H9 (cell line): Measurements from ENCODE around the gene GPR37L1. TPM values are rescaled to one million over a fixed set of nuclear protein-coding genes. Genes with fewer than 3 reads are reported as not detected.

Experiments
- DNase-seq: peaks from one replicate; pipeline ENCODE4 v3.0.0-alpha.2; 2017
- H2AFZ ChIP-seq: one replicate; pipeline ENCODE4 v1.6.1; 2013; ENCODE audit warnings: mild to moderate bottlenecking, low read length, control low read depth, moderate library complexity
- H2AK5ac ChIP-seq: 2 replicates; pipeline ENCODE4 v1.6.1; 2013; ENCODE audit warnings: low read length, control low read depth, mixed read lengths; ENCODE audit not compliant: insufficient read length
- H2BK120ac ChIP-seq: one replicate; pipeline ENCODE4 v1.6.1; 2013; ENCODE audit warnings: low read depth, mild to moderate bottlenecking, low read length, control low read depth, inconsistent platforms; ENCODE audit not compliant: poor library complexity, severe bottlenecking
- H2BK12ac ChIP-seq: 2 replicates; pipeline ENCODE4 v1.6.1; 2013; ENCODE audit warnings: low read length, control low read depth, mixed read lengths, low read depth; ENCODE audit not compliant: insufficient read length
- H2BK15ac ChIP-seq: 2 replicates; pipeline ENCODE4 v1.6.1; 2013; ENCODE audit warnings: low read depth, low read length, control low read depth
- H2BK20ac ChIP-seq: one replicate; pipeline ENCODE4 v1.6.1; 2013; ENCODE audit warnings: low read depth, mild to moderate bottlenecking, low read length, control low read depth, inconsistent platforms; ENCODE audit not compliant: poor library complexity, severe bottlenecking
- H2BK5ac ChIP-seq: 2 replicates; pipeline ENCODE4 v1.6.1; 2013; ENCODE audit warnings: low read length, control low read depth, mixed read lengths; ENCODE audit not compliant: insufficient read length
- H3K14ac ChIP-seq: 2 replicates; pipeline ENCODE4 v1.6.1; 2013; ENCODE audit warnings: low read length, control low read depth; ENCODE audit not compliant: insufficient read depth
- H3K18ac ChIP-seq: 2 replicates; pipeline ENCODE4 v1.6.1; 2013; ENCODE audit warnings: low read depth, mild to moderate bottlenecking, mixed read lengths, low read length, control low read depth; ENCODE audit not compliant: insufficient read length
- H3K23ac ChIP-seq: 2 replicates; pipeline ENCODE4 v1.6.1; 2013; ENCODE audit warnings: low read length, control low read depth, mixed read lengths, low read depth; ENCODE audit not compliant: insufficient read length
- H3K23me2 ChIP-seq: 2 replicates; pipeline ENCODE4 v1.6.1; 2013; ENCODE audit warnings: low read depth, mild to moderate bottlenecking, mixed read lengths, low read length, control low read depth; ENCODE audit not compliant: insufficient read length, poor library complexity, severe bottlenecking
- H3K27ac ChIP-seq: 2 replicates; pipeline ENCODE4 v1.5.1; 2013; ENCODE audit warnings: low read length, control low read depth, mixed read lengths, low read depth; ENCODE audit not compliant: insufficient read length
- H3K27me3 ChIP-seq: 2 replicates; pipeline ENCODE4 v1.6.1; 2013; ENCODE audit warnings: low read length, control low read depth, inconsistent platforms; ENCODE audit not compliant: insufficient read depth
- H3K4ac ChIP-seq: 2 replicates; pipeline ENCODE4 v1.6.1; 2013; ENCODE audit warnings: low read depth, mild to moderate bottlenecking, control low read depth, inconsistent platforms, low read length, moderate library complexity
- H3K4me1 ChIP-seq: 2 replicates; pipeline ENCODE4 v1.6.1; 2013; ENCODE audit warnings: low read length, control low read depth, inconsistent platforms; ENCODE audit not compliant: insufficient read depth
- H3K4me2 ChIP-seq: 2 replicates; pipeline ENCODE4 v1.6.1; 2013; ENCODE audit warnings: low read length, control low read depth, mixed read lengths; ENCODE audit not compliant: insufficient read length, insufficient read depth
- H3K56ac ChIP-seq: 2 replicates; pipeline ENCODE4 v1.6.1; 2013; ENCODE audit warnings: low read depth, mild to moderate bottlenecking, mixed read lengths, low read length, control low read depth; ENCODE audit not compliant: insufficient read length
- H3K79me1 ChIP-seq: 2 replicates; pipeline ENCODE4 v1.6.1; 2013; ENCODE audit warnings: low read depth, mild to moderate bottlenecking, moderate library complexity, low read length, control low read depth, inconsistent platforms; ENCODE audit not compliant: insufficient read depth, poor library complexity, severe bottlenecking
- H3K79me2 ChIP-seq: 2 replicates; pipeline ENCODE4 v1.6.1; 2013; ENCODE audit warnings: low read length, control low read depth, inconsistent platforms; ENCODE audit not compliant: insufficient read depth
- H3K9ac ChIP-seq: 2 replicates; pipeline ENCODE4 v1.6.1; 2013; ENCODE audit warnings: low read length, control low read depth, mixed read lengths; ENCODE audit not compliant: insufficient read length; ENCODE audit errors: extremely low read depth
- H3K9me3 ChIP-seq: one replicate; pipeline ENCODE4 v1.6.1; 2013; ENCODE audit warnings: low read depth, low read length, inconsistent platforms; ENCODE audit not compliant: control insufficient read depth
- H3T11ph ChIP-seq: one replicate; pipeline ENCODE4 v1.6.1; 2013; ENCODE audit warnings: mild to moderate bottlenecking, low read length, control low read depth, inconsistent platforms
- H4K20me1 ChIP-seq: one replicate; pipeline ENCODE4 v1.6.1; 2013; ENCODE audit not compliant: control insufficient read depth, insufficient read length, insufficient read depth
- H4K5ac ChIP-seq: 2 replicates; pipeline ENCODE4 v1.6.1; 2013; ENCODE audit warnings: low read depth, mild to moderate bottlenecking, mixed read lengths, low read length, control low read depth; ENCODE audit not compliant: insufficient read length
- H4K8ac ChIP-seq: replicated peaks from 2 replicates; pipeline ENCODE4 v1.6.1; 2013; ENCODE audit warnings: low read length, control low read depth, mixed read lengths, low read depth; ENCODE audit not compliant: insufficient read length
- H4K91ac ChIP-seq: 2 replicates; pipeline ENCODE4 v1.6.1; 2013; ENCODE audit warnings: low read depth, mild to moderate bottlenecking, moderate library complexity, mixed read lengths, low read length, control low read depth; ENCODE audit not compliant: insufficient read length
- H3K27ac Mint-ChIP-seq, 3 experiments: 2 replicates in 2 of 3; 3 replicates in 1 of 3; pipeline ENCODE4 v1.8.0; 2020 to 2021; ENCODE audit warnings: mixed read lengths in 3 of 3, mild to moderate bottlenecking in 1 of 3, moderate library complexity in 1 of 3
- H3K27me3 Mint-ChIP-seq: 2 replicates; pipeline ENCODE4 v1.8.0; 2021; ENCODE audit warnings: low read depth, mild to moderate bottlenecking, moderate library complexity, mixed read lengths
- H3K36me3 Mint-ChIP-seq, 3 experiments: 2 replicates in 2 of 3; 3 replicates in 1 of 3; pipeline ENCODE4 v1.8.0; 2020 to 2021; ENCODE audit warnings: low read depth in 3 of 3, mixed read lengths in 3 of 3; ENCODE audit not compliant: insufficient read depth in 1 of 3
- H3K4me1 Mint-ChIP-seq, 2 experiments: 2 replicates each; pipeline ENCODE4 v1.8.0; 2020; ENCODE audit warnings: mixed read lengths in 2 of 2
- H3K4me3 Mint-ChIP-seq, 2 experiments: 2 replicates in 1 of 2; 3 replicates in 1 of 2; pipeline ENCODE4 v1.8.0; 2020 to 2021; ENCODE audit warnings: mild to moderate bottlenecking in 2 of 2, mixed read lengths in 2 of 2, moderate library complexity in 1 of 2
- H3K9me3 Mint-ChIP-seq, 2 experiments: 2 replicates in 1 of 2; 3 replicates in 1 of 2; pipeline ENCODE4 v1.8.0; 2020; ENCODE audit warnings: mild to moderate bottlenecking in 2 of 2, mixed read lengths in 2 of 2, moderate library complexity in 1 of 2
- CTCF ChIP-seq: fragments of 200-600 bp; sonication (generic); conservative IDR thresholded peaks from 3 replicates; pipeline ENCODE4 v1.8.0; 2021; ENCODE audit warnings: antibody characterized with exemption, mild to moderate bottlenecking
- WGBS: extraction: QIAGEN DNeasy Blood & Tissue Kit; methylation state at CpG from one replicate; pipeline ENCODE4 v1.1.7; 2013; ENCODE audit warnings: missing lambda C conversion rate, low lambda C conversion rate, mixed read lengths; ENCODE audit not compliant: insufficient read length; ENCODE audit errors: extremely low coverage; 5-methylcytosine and 5-hydroxymethylcytosine counted together
- total RNA-seq: library from RNA; stranded (reverse); gene quantifications from 2 replicates; pipeline ENCODE4 v1.2.1, GENCODE V29; 2021

GPR37L1 gene
- total RNA-seq, 1 experiment from 2014 or later = 0.11 TPM

GRCh38 chr1:202113690-202114300 lies 8.9 kb upstream of the GPR37L1 start:
- no peak overlapping the region for H4K8ac ChIP-seq
- WGBS = no CpG with 5 or more reads among the region's 2 CpGs
- peaks cover 22 to 29% of the 10 kb centered on the region in 2 experiments for H3K4me1 Mint-ChIP-seq
- DNase-seq = no peak
- no peak overlapping the region for H2BK20ac ChIP-seq
- H3K4me2 ChIP-seq = no peak overlapping the region
- H3K9me3 Mint-ChIP-seq = no peaks in the 10 kb centered on the region
- no peak overlapping the region for H2BK12ac ChIP-seq
- TF ChIP-seq CTCF = no peak
- no peak overlapping the region for H4K91ac ChIP-seq
- H3K56ac ChIP-seq = no peak overlapping the region
- no peaks in the 10 kb centered on the region for H4K20me1 ChIP-seq
- H3K23me2 ChIP-seq = no peaks in the 10 kb centered on the region
- no peaks in the 10 kb centered on the region for H3K79me2 ChIP-seq
- no peaks in the 10 kb centered on the region; the same call in 1 of the 2 replicates for H3K27me3 Mint-ChIP-seq
- no peak overlapping the region for H3K4me3 Mint-ChIP-seq
- no peaks in the 10 kb centered on the region for H3K4me1 ChIP-seq
- no peaks in the 10 kb centered on the region for H3K27me3 ChIP-seq
- H2BK15ac ChIP-seq = no peak overlapping the region
- H3K27ac Mint-ChIP-seq = peak overlapping the region in 1 of 3 experiments; percentile 2; a peak in 2 of 7 replicates
- no peak overlapping the region for H2BK120ac ChIP-seq
- no peak overlapping the region for H2AFZ ChIP-seq
- no peak overlapping the region for H3K27ac ChIP-seq
- no peak overlapping the region for H3K18ac ChIP-seq
- H3K14ac ChIP-seq = no peak overlapping the region
- H4K5ac ChIP-seq = no peak overlapping the region
- no peaks in the 10 kb centered on the region for H3K36me3 Mint-ChIP-seq
- no peak overlapping the region for H3K23ac ChIP-seq
- no peak overlapping the region for H3K4ac ChIP-seq
- H2AK5ac ChIP-seq = no peak overlapping the region
- H3K9ac ChIP-seq = no peak overlapping the region
- no peak overlapping the region for H3T11ph ChIP-seq
- H3K79me1 ChIP-seq = no peaks in the 10 kb centered on the region
- H2BK5ac ChIP-seq = no peak overlapping the region
- no peaks in the 10 kb centered on the region for H3K9me3 ChIP-seq
